Esophagus (tissue), 2 donors: Measurements from ENCODE around the gene C16orf74. TPM values are rescaled to one million over a fixed set of nuclear protein-coding genes. Genes with fewer than 3 reads are reported as not detected.

Experiments used
- H3K27ac ChIP-seq, 2 donors: one replicate each; pipeline ENCODE4 v1.5.1; 2013; ENCODE audit warnings: low read depth in 2 of 2, mild to moderate bottlenecking in 2 of 2, inconsistent platforms in 1 of 2, low read length in 1 of 2, moderate library complexity in 1 of 2
- H3K27me3 ChIP-seq, 2 donors: one replicate each; pipeline ENCODE4 v1.6.1; 2013; ENCODE audit warnings: low read length in 2 of 2, control low read depth in 1 of 2, mild to moderate bottlenecking in 1 of 2; ENCODE audit not compliant: insufficient read depth in 2 of 2, control insufficient read depth in 1 of 2
- H3K36me3 ChIP-seq, 2 donors: one replicate each; pipeline ENCODE4 v1.6.1; 2013; ENCODE audit warnings: low read length in 1 of 2; ENCODE audit not compliant: control insufficient read depth in 2 of 2, insufficient read depth in 2 of 2
- H3K4me1 ChIP-seq, 2 donors: one replicate each; pipeline ENCODE4 v1.6.1; 2013; ENCODE audit warnings: low read length in 1 of 2; ENCODE audit not compliant: control insufficient read depth in 2 of 2, insufficient read depth in 2 of 2
- H3K4me3 ChIP-seq, 2 donors: one replicate each; pipeline ENCODE4 v1.5.1; 2013; ENCODE audit warnings: low read length in 2 of 2, mild to moderate bottlenecking in 2 of 2, low read depth in 1 of 2, moderate library complexity in 1 of 2
- H3K9me3 ChIP-seq, 2 donors: one replicate each; pipeline ENCODE4 v1.6.1; 2013; ENCODE audit warnings: mild to moderate bottlenecking in 2 of 2, low read depth in 1 of 2, low read length in 1 of 2, moderate library complexity in 1 of 2; ENCODE audit not compliant: control insufficient read depth in 2 of 2, insufficient read depth in 1 of 2
- WGBS, 2 donors: extraction: QIAGEN DNeasy Blood & Tissue Kit; methylation state at CpG; one replicate each; pipeline ENCODE4 v1.1.7; 2013; 5-methylcytosine and 5-hydroxymethylcytosine counted together
- polyA plus RNA-seq, 2 donors: library from polyadenylated mRNA; stranded (reverse); fragments of 200-250 nt; gene quantifications; one replicate each; pipeline ENCODE4 v1.2.3, GENCODE V29; 2013
- donor health status: healthy with polysubstance abuse.
- donor health status: Bipolar disorder and iron deficiency.

The C16orf74 gene
- polyA plus RNA-seq, 2 donors, result 9.7 to 19.0 TPM

- WGBS, 2 donors, result 42 to 56% methylated on average over 8 of the region's 8 CpGs
These were observed 14.3 kb upstream of the C16orf74 start for GRCh38 chr16:85765211-85765610.

GRCh38 chr16:85763616-85764015 is 12.7 kb upstream of the C16orf74 start:
- H3K4me3 ChIP-seq, result no peak overlapping the region
- no peaks in the 10 kb centered on the region for H3K4me1 ChIP-seq
- H3K36me3 ChIP-seq, result no peaks in the 10 kb centered on the region
- H3K27ac ChIP-seq, result no peak overlapping the region
- peaks cover 0 to 3% of the 10 kb centered on the region in 2 donors for H3K27me3 ChIP-seq
- WGBS, 2 donors, result 83 to 89% methylated on average over 2 of the region's 2 CpGs
- no peaks in the 10 kb centered on the region for H3K9me3 ChIP-seq

More at GRCh38 chr16:85765211-85765610, 14.3 kb upstream of the C16orf74 start:
- Histone ChIP-seq H3K36me3 (no peaks in the 10 kb centered on the region), H3K9me3 (no peaks in the 10 kb centered on the region), H3K27ac (no peak overlapping the region), H3K27me3 (peaks cover 0 to 3% of the 10 kb centered on the region in 2 donors), H3K4me3 (no peak overlapping the region), H3K4me1 (no peaks in the 10 kb centered on the region)

GRCh38 chr16:85762970-85763369 is 12.1 kb upstream of the C16orf74 start:
- no peaks in the 10 kb centered on the region for H3K4me1 ChIP-seq
- H3K27me3 ChIP-seq, result peaks cover 0 to 3% of the 10 kb centered on the region in 2 donors
- WGBS, 2 donors, result 84 to 86% methylated on average over 12 of the region's 12 CpGs
- H3K9me3 ChIP-seq, result no peaks in the 10 kb centered on the region
- no peak overlapping the region for H3K27ac ChIP-seq
- H3K36me3 ChIP-seq, result no peaks in the 10 kb centered on the region
- H3K4me3 ChIP-seq, result no peak overlapping the region

- no peaks in the 10 kb centered on the region for H3K9me3 ChIP-seq
- H3K36me3 ChIP-seq, result no peaks in the 10 kb centered on the region
- WGBS, 2 donors, result 68 to 71% methylated on average over 6 of the region's 6 CpGs
- H3K4me3 ChIP-seq, result no peak overlapping the region
- peaks cover 0 to 3% of the 10 kb centered on the region in 2 donors for H3K27me3 ChIP-seq
- no peaks in the 10 kb centered on the region for H3K4me1 ChIP-seq
- no peak overlapping the region for H3K27ac ChIP-seq
These were observed 11.0 kb upstream of the C16orf74 start for GRCh38 chr16:85761861-85762260.

- H3K4me1 ChIP-seq, result no peaks in the 10 kb centered on the region
- no peak overlapping the region for H3K4me3 ChIP-seq
- H3K9me3 ChIP-seq, result no peaks in the 10 kb centered on the region
- WGBS, 2 donors, result 58 to 62% methylated on average over 20 of the region's 20 CpGs
- H3K27ac ChIP-seq, result no peak overlapping the region
- H3K27me3 ChIP-seq, result peaks cover 0 to 3% of the 10 kb centered on the region in 2 donors
- H3K36me3 ChIP-seq, result no peaks in the 10 kb centered on the region
These were observed 8.9 kb upstream of the C16orf74 start for GRCh38 chr16:85759631-85760419.

- Histone ChIP-seq H3K27me3 (peaks cover 0 to 3% of the 10 kb centered on the region in 2 donors), H3K36me3 (no peaks in the 10 kb centered on the region), H3K27ac (no peak overlapping the region), H3K4me1 (no peaks in the 10 kb centered on the region), H3K9me3 (no peaks in the 10 kb centered on the region), H3K4me3 (no peak overlapping the region)
- 59 to 62% methylated on average over 16 of the region's 16 CpGs for WGBS, 2 donors
These were observed 8.2 kb upstream of the C16orf74 start for GRCh38 chr16:85759136-85759535.

- Histone ChIP-seq H3K4me3 (no peak overlapping the region), H3K9me3 (no peaks in the 10 kb centered on the region), H3K4me1 (peaks cover 2 to 9% of the 10 kb centered on the region in 2 donors), H3K36me3 (no peaks in the 10 kb centered on the region), H3K27ac (no peak overlapping the region), H3K27me3 (peaks cover 0 to 3% of the 10 kb centered on the region in 2 donors)
- 42% methylated on average over 7 of the region's 7 CpGs for WGBS, 2 donors
These were observed 6.5 kb upstream of the C16orf74 start for GRCh38 chr16:85757341-85757822.

GRCh38 chr16:85755929-85756768 is 5.3 kb upstream of the C16orf74 start:
- WGBS, 2 donors, result 78% methylated on average over 25 of the region's 25 CpGs
- H3K36me3 ChIP-seq, result no peaks in the 10 kb centered on the region
- H3K27ac ChIP-seq, result no peak overlapping the region
- no peak overlapping the region for H3K4me3 ChIP-seq
- H3K27me3 ChIP-seq, result no peaks in the 10 kb centered on the region
- no peaks in the 10 kb centered on the region for H3K9me3 ChIP-seq
- peaks cover 6 to 21% of the 10 kb centered on the region in 2 donors for H3K4me1 ChIP-seq

- Histone ChIP-seq H3K27me3 (no peaks in the 10 kb centered on the region), H3K9me3 (no peaks in the 10 kb centered on the region), H3K27ac (no peak overlapping the region), H3K4me3 (no peak overlapping the region), H3K36me3 (no peaks in the 10 kb centered on the region), H3K4me1 (peaks cover 6 to 30% of the 10 kb centered on the region in 2 donors)
- WGBS, 2 donors, result 51 to 55% methylated on average over 7 of the region's 7 CpGs
These were observed 3.5 kb upstream of the C16orf74 start for GRCh38 chr16:85754413-85754812.
